Prostate gland (tissue), 2 donors: ENCODE results near the gene CNTN4. TPM values are rescaled to one million over a fixed set of nuclear protein-coding genes. Genes with fewer than 3 reads are reported as not detected.

ENCODE experiments used
- DNase-seq: peaks from one replicate; pipeline ENCODE4 v3.0.0-alpha.2; 2019; ENCODE audit warnings: low spot score
- H3K27ac ChIP-seq, 2 donors: fragments of 200-600 bp; sonication (generic); 2 replicates each; pipeline ENCODE4 v1.5.1; 2017 to 2019
- H3K27me3 ChIP-seq: fragments of 200-600 bp; sonication (generic); replicated peaks from 2 replicates; pipeline ENCODE4 v1.5.1; 2019; ENCODE audit not compliant: insufficient read depth
- H3K36me3 ChIP-seq, 2 donors: fragments of 200-600 bp; sonication (generic); 1 replicate in 1 of 2; 2 replicates in 1 of 2; pipeline versions ENCODE4 v1.5.1 to v1.8.1; 2017 to 2019
- H3K4me1 ChIP-seq: fragments of 200-600 bp; sonication (generic); replicated peaks from 2 replicates; pipeline ENCODE4 v1.5.1; 2019
- H3K4me3 ChIP-seq, 2 donors: fragments of 200-600 bp; sonication (generic); 2 replicates each; pipeline ENCODE4 v1.5.1; 2017 to 2019
- H3K9me3 ChIP-seq: fragments of 200-600 bp; sonication (generic); 2 replicates; pipeline ENCODE4 v1.5.1; 2017
- POLR2A ChIP-seq: fragments of 450-650 bp; IDR thresholded peaks from one replicate; pipeline ENCODE4 v1.6.1; 2016; ENCODE audit warnings: antibody characterized with exemption, mild to moderate bottlenecking
- POLR2AphosphoS5 ChIP-seq: sonication (generic); formaldehyde crosslinking; IDR thresholded peaks from one replicate; pipeline ENCODE4 v1.6.1; 2017; ENCODE audit warnings: antibody characterized with exemption
- WGBS: methylation state at CpG from one replicate; pipeline ENCODE4 v1.1.5; 2018; 5-methylcytosine and 5-hydroxymethylcytosine counted together
- intact Hi-C: fragments of 100-400 bp; cut with DNase I; formaldehyde crosslinking; loops from one replicate; pipeline ENCODE4 v1.14.2; 2022
- total RNA-seq, 2 donors: library from RNA; depleted of rRNA; stranded (reverse); fragments of >200 nt; gene quantifications; one replicate each; pipeline ENCODE4 v1.1.0, GENCODE V29; 2016
- TF ChIP-seq, protein P1 (sequence below), 4 experiments: fragments of 200-600 bp in 2 of 4; fragments of 450-650 bp in 2 of 4; sonication (generic) in 2 of 4; IDR thresholded peaks; 1 replicate in 3 of 4; 2 replicates in 1 of 4; pipeline ENCODE4 v1.5.1; 2016 to 2019; ENCODE audit warnings: antibody characterized with exemption in 4 of 4, mild to moderate bottlenecking in 2 of 4, moderate library complexity in 2 of 4

Gene CNTN4
- total RNA-seq, 2 donors from 2014 or later: 1.5 to 5.7 TPM

GRCh38 chr3:2343031-2343682 is 244.5 kb downstream of the CNTN4 start:
- TF ChIP-seq, protein P1, sequence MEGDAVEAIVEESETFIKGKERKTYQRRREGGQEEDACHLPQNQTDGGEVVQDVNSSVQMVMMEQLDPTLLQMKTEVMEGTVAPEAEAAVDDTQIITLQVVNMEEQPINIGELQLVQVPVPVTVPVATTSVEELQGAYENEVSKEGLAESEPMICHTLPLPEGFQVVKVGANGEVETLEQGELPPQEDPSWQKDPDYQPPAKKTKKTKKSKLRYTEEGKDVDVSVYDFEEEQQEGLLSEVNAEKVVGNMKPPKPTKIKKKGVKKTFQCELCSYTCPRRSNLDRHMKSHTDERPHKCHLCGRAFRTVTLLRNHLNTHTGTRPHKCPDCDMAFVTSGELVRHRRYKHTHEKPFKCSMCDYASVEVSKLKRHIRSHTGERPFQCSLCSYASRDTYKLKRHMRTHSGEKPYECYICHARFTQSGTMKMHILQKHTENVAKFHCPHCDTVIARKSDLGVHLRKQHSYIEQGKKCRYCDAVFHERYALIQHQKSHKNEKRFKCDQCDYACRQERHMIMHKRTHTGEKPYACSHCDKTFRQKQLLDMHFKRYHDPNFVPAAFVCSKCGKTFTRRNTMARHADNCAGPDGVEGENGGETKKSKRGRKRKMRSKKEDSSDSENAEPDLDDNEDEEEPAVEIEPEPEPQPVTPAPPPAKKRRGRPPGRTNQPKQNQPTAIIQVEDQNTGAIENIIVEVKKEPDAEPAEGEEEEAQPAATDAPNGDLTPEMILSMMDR (IDR thresholded peaks at IDR 0.05): no peak
- no peak for TF ChIP-seq POLR2AphosphoS5
- TF ChIP-seq POLR2A: no peak
- H3K27ac ChIP-seq: no peak overlapping the region
- no peaks in the 10 kb centered on the region for H3K36me3 ChIP-seq
- 83% methylated on average over 5 of the region's 5 CpGs for WGBS
- no peaks in the 10 kb centered on the region for H3K9me3 ChIP-seq
- H3K4me3 ChIP-seq: no peak overlapping the region
- DNase-seq: no peak
- H3K4me1 ChIP-seq: no peaks in the 10 kb centered on the region
- no peaks in the 10 kb centered on the region for H3K27me3 ChIP-seq
- intact Hi-C loops: no loop called here

GRCh38 chr3:2352134-2352762 is 253.6 kb downstream of the CNTN4 start:
- Histone ChIP-seq H3K36me3 (no peaks in the 10 kb centered on the region), H3K27me3 (no peaks in the 10 kb centered on the region), H3K27ac (no peak overlapping the region), H3K4me3 (no peak overlapping the region), H3K4me1 (no peaks in the 10 kb centered on the region), H3K9me3 (no peaks in the 10 kb centered on the region)
- TF ChIP-seq POLR2AphosphoS5 (no peak), POLR2A (no peak)
- TF ChIP-seq, protein P1 (IDR thresholded peaks at IDR 0.05): no peak
- no peak for DNase-seq
- WGBS: 94% methylated on average over 28 of the region's 28 CpGs
- intact Hi-C loops: no loop called here

DNA sequence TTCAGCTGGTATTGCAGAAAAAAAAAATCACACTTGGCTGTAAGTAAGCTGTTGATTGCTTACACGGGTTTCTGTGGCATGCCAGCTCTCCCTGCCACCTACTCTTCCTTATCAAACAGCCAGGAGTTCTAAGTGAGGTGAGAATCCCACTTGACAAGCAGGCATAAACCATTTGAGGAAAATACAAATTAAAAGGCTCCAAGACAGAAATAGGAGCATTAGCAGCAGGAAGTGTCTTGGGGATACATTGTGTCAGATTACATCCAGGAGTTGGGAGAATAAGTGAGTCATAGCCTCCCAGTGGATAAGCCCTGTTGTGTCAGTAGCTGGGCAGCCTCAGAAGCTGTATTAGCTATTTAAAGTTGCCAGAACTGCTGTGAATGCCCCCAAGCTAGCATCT is 256.0 kb downstream of the CNTN4 start:
- Histone ChIP-seq H3K9me3 (no peaks in the 10 kb centered on the region), H3K27me3 (no peaks in the 10 kb centered on the region), H3K4me1 (no peaks in the 10 kb centered on the region), H3K27ac (no peak overlapping the region), H3K4me3 (no peak overlapping the region), H3K36me3 (no peaks in the 10 kb centered on the region)
- TF ChIP-seq POLR2A (no peak), POLR2AphosphoS5 (no peak)
- TF ChIP-seq, protein P1 (IDR thresholded peaks at IDR 0.05): no peak
- WGBS: 39% methylated on average over 1 of the region's 1 CpG
- intact Hi-C loops: no loop called here
- DNase-seq: no peak

- H3K9me3 ChIP-seq: no peaks in the 10 kb centered on the region
- intact Hi-C loops: no loop called here
- H3K27me3 ChIP-seq: no peaks in the 10 kb centered on the region
- H3K4me3 ChIP-seq: no peak overlapping the region
- 87% methylated on average over 3 of the region's 3 CpGs for WGBS
- H3K4me1 ChIP-seq: no peaks in the 10 kb centered on the region
- TF ChIP-seq POLR2AphosphoS5 (no peak), POLR2A (no peak)
- TF ChIP-seq, protein P1 (IDR thresholded peaks at IDR 0.05): no peak
- no peak overlapping the region for H3K27ac ChIP-seq
- no peaks in the 10 kb centered on the region for H3K36me3 ChIP-seq
- no peak for DNase-seq
Observed at GRCh38 chr3:2356298-2356950, 257.8 kb downstream of the CNTN4 start.
